ENCODE measurements around the gene ELAVL1. TPM values are rescaled to one million over a fixed set of nuclear protein-coding genes. Genes with fewer than 3 reads are reported as not detected.

The ELAVL1 gene
- total and polyA plus RNA-seq, 2 of the 13 experiments (the other 11 are each of a cell fraction or from before 2014, with no cell fraction given), result 27.9 to 38.4 TPM

DNA sequence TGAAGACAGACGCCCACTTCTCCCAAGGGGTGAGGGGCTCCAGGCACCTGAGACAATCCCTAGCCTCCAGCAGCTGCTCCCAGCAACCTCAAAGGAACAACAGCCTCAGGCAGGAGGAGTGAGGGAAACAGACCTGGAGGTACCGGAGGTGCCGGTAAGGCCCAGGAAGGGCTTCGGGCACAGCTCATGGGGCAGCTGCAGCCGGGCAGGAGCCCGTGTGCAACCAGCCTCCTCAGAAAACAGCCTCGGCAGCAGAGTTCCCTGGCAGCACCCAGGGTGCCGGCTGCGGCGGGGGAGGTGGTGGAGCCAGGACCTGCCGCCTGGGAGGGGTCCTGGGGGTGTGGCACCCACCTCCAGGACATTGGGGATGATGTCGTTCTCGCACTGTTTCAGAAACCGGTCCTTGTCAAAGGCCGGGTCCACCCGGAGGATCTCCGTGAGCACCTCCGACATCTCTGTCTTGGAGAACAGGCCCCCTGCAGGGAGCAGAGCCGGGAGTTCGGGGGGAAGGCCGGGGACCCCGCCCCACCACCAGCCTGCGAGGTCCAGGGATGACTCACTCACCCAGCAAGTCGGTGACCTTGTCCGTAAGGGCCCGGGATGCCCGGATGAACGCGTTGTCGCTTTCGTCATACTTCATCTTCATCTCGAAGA, 73.0 kb downstream of the ELAVL1 start (continued):
- TF ChIP-seq, protein P1, sequence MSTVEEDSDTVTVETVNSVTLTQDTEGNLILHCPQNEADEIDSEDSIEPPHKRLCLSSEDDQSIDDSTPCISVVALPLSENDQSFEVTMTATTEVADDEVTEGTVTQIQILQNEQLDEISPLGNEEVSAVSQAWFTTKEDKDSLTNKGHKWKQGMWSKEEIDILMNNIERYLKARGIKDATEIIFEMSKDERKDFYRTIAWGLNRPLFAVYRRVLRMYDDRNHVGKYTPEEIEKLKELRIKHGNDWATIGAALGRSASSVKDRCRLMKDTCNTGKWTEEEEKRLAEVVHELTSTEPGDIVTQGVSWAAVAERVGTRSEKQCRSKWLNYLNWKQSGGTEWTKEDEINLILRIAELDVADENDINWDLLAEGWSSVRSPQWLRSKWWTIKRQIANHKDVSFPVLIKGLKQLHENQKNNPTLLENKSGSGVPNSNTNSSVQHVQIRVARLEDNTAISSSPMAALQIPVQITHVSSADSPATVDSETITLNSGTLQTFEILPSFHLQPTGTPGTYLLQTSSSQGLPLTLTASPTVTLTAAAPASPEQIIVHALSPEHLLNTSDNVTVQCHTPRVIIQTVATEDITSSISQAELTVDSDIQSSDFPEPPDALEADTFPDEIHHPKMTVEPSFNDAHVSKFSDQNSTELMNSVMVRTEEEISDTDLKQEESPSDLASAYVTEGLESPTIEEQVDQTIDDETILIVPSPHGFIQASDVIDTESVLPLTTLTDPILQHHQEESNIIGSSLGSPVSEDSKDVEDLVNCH (CRISPR knock-in tag; IDR thresholded peaks at IDR 0.05), result no peak

DNA sequence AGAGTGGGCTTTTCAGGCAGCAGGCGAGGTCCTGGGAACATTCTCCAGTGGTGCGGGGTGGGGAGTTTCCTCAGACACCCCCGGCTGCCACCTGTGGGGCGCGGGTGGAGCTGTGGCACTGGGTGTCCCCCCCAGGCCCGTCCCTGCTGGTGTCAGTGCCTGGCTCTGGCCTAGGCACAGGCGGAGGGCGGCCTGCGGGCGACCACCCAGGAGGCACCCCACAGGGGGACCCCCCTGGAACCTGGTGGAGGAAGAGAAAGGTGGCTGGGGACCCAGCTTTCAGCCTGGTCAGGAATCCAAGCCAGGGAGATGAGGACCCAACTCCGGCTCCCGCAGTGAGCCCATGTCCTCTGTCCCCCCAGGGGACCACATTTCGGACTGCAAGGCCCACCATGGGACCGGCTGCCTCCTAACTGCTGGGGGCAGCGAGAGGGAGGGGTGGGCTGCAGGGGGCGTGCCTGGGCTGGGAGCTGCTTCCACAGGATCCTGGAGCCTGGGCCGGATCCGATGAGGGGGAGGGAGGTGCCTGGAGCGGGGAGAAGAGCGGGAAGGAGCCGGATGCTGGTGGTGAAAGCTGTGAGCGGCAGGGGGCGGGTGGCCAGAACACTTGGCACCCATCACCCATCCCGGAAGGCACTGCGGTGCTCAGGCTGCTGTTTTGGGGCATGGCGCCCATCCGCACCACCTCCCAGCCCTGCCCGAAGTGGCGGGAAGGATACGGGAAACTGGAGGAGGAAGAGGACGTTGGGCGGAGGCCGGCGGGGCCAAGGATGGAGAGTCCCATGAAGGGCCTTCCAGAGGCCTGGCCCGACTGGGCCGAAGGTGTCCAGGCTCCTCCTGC, 74.0 kb downstream of the ELAVL1 start:
- ChIA-PET POLR2A (interaction anchor here (4.6 to 5.2 kb wide), 2 partner anchors 12 kb away, joined by 34 to 57 read pairs; partner anchors contain the start of genes SNAPC2 and TIMM44), CTCF (ENCODE audit: low intra/inter-chr PET ratio, low total read pairs) (no interaction called here)
- BruUV-seq (replicated peaks), result no TSS peak
- intact Hi-C loops (cut with micrococcal nuclease; ENCODE audit: unreplicated experiment) (no loop called here), in situ Hi-C loops (cut with HindIII; ENCODE audit: extremely low pct_ligation_motif_present, low pct_unique_long_range_greater_than_20kb) (no loop called here)
- 95% methylated on average over 27 of the region's 36 CpGs for WGBS (ENCODE audit: low lambda C conversion rate)
- no peak for ATAC-seq
- no peak overlapping the region for H3K4me2 ChIP-seq (ENCODE audit: low read depth, low read length)
- no peak overlapping the region for H3K4me3 ChIP-seq (replicated peaks in 1 of 3; ENCODE audit: insufficient read depth in 1 of 3, low read depth in 2 of 3, low read length in 3 of 3)
- H3K27ac ChIP-seq (ENCODE audit: extremely low read length, insufficient read depth, low read length), result no peak overlapping the region
- H2AFZ ChIP-seq (ENCODE audit: low read length), result no peak overlapping the region
- no peak overlapping the region for H3K9ac ChIP-seq (ENCODE audit: insufficient read depth, low read depth, low read length)
- no peaks in the 10 kb centered on the region for H3K9me3 ChIP-seq (ENCODE audit: low read length)
- no peaks in the 10 kb centered on the region for H3K27me3 ChIP-seq (ENCODE audit: control insufficient read depth in 1 of 2, insufficient read depth in 2 of 2, low read length in 2 of 2)
- DNase-seq (ENCODE audit: low spot score), result no peak
- H3K36me3 ChIP-seq (replicated peaks in 1 of 2; ENCODE audit: control insufficient read depth in 1 of 2, insufficient read depth in 2 of 2, low read length in 2 of 2), result peaks cover 34 to 58% of the 10 kb centered on the region in 2 experiments; a peak in 4 of 5 replicates
- H3K79me2 ChIP-seq (ENCODE audit: insufficient read depth, low read length), result no peaks in the 10 kb centered on the region
- H4K20me1 ChIP-seq (ENCODE audit: insufficient read depth, low read length), result no peaks in the 10 kb centered on the region
- no peak for FAIRE-seq
- H3K4me1 ChIP-seq (ENCODE audit: insufficient read depth, low read length), result no peaks in the 10 kb centered on the region
- TF ChIP-seq, protein P2, sequence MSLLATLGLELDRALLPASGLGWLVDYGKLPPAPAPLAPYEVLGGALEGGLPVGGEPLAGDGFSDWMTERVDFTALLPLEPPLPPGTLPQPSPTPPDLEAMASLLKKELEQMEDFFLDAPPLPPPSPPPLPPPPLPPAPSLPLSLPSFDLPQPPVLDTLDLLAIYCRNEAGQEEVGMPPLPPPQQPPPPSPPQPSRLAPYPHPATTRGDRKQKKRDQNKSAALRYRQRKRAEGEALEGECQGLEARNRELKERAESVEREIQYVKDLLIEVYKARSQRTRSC (CRISPR knock-in tag; IDR thresholded peaks at IDR 0.05; ENCODE audit: low read depth), result no peak
- TF ChIP-seq TCF7 (IDR thresholded peaks at IDR 0.05; ENCODE audit: low read depth) (no peak), ZNF468 (CRISPR knock-in tag; IDR thresholded peaks at IDR 0.05) (no peak), ZNF101 (CRISPR knock-in tag; IDR thresholded peaks at IDR 0.05; ENCODE audit: borderline replicate concordance, low read depth) (no peak), DR1 (CRISPR knock-in tag; IDR thresholded peaks at IDR 0.05) (no peak), RBFOX2 (IDR thresholded peaks at IDR 0.05; ENCODE audit: low read depth, low read length) (peak; percentile 51), BRCA1 (CRISPR knock-in tag; IDR thresholded peaks at IDR 0.05) (no peak), AGO2 (optimal IDR thresholded peaks at IDR 0.05; ENCODE audit: low read depth, low read length) (peak; percentile 17), ZNF782 (CRISPR knock-in tag; IDR thresholded peaks at IDR 0.05; ENCODE audit: borderline replicate concordance) (no peak), RXRA (CRISPR knock-in tag; IDR thresholded peaks at IDR 0.05) (no peak), ZNF30 (CRISPR knock-in tag; IDR thresholded peaks at IDR 0.05) (no peak)
- TF ChIP-seq, protein P3, sequence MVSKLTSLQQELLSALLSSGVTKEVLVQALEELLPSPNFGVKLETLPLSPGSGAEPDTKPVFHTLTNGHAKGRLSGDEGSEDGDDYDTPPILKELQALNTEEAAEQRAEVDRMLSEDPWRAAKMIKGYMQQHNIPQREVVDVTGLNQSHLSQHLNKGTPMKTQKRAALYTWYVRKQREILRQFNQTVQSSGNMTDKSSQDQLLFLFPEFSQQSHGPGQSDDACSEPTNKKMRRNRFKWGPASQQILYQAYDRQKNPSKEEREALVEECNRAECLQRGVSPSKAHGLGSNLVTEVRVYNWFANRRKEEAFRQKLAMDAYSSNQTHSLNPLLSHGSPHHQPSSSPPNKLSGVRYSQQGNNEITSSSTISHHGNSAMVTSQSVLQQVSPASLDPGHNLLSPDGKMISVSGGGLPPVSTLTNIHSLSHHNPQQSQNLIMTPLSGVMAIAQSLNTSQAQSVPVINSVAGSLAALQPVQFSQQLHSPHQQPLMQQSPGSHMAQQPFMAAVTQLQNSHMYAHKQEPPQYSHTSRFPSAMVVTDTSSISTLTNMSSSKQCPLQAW (CRISPR knock-in tag; IDR thresholded peaks at IDR 0.05), result no peak
- TF ChIP-seq, protein P4, sequence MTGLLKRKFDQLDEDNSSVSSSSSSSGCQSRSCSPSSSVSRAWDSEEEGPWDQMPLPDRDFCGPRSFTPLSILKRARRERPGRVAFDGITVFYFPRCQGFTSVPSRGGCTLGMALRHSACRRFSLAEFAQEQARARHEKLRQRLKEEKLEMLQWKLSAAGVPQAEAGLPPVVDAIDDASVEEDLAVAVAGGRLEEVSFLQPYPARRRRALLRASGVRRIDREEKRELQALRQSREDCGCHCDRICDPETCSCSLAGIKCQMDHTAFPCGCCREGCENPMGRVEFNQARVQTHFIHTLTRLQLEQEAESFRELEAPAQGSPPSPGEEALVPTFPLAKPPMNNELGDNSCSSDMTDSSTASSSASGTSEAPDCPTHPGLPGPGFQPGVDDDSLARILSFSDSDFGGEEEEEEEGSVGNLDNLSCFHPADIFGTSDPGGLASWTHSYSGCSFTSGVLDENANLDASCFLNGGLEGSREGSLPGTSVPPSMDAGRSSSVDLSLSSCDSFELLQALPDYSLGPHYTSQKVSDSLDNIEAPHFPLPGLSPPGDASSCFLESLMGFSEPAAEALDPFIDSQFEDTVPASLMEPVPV (CRISPR knock-in tag; IDR thresholded peaks at IDR 0.05), result no peak
